CD4-positive, alpha-beta T cell treated with Interleukin-6 at 100 ng/mL for 8 hours (primary cell): ENCODE measurements around the gene HSH2D.

Experiments used
- DNase-seq: peaks from one replicate; pipeline ENCODE4 v3.0.0-alpha.2; 2020; ENCODE audit warnings: mixed read lengths, low spot score

Gene HSH2D

DNA sequence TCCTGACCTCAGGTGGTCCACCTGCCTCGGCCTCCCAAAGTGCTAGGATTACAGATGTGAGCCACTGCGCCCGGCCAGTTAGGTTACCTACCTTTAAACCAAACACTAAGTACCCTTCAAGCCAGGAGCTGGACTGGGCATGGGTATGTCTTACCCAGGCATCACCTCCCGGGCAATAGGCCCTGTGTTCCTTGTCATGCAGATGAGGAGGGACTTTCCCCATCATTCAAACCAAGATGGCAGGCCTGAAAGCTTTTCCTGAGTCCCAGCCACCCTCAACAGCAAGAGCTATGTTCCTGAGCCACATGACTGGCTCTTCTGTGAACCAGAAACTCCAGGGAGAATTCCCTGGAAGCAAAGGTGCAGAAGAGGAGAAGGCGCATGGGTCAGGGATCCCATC, 22.3 kb upstream of the HSH2D start:
- DNase-seq = no peak

DNA sequence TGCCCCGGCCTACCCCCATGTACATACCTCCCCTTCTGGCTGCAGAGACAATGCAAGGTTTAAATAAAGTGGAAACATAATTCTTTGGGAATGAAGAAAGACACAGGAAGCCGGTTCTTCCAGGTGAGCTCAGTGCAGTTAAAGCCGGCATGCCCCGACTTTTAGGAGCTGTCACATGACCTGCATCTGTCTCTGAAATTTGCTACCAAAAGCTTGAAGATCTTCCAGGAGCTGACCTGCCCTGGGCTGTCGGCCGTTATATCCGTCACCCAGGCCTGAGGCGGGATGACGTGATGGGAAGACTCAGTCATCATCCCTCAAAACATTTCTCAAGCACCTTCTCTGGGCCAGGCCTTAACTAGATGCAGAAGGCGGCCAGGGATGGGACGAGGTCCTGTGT, 21.5 kb upstream of the HSH2D start:
- DNase-seq = no peak

- no peak for DNase-seq
Measured at GRCh38 chr19:16124953-16125352, 18.5 kb upstream of the HSH2D start.

- no peak for DNase-seq
Measured at GRCh38 chr19:16125737-16126495, 17.6 kb upstream of the HSH2D start.

GRCh38 chr19:16127080-16127479, 16.4 kb upstream of the HSH2D start:
- no peak for DNase-seq

- no peak for DNase-seq
Measured at GRCh38 chr19:16127776-16128371, 15.6 kb upstream of the HSH2D start.

DNA sequence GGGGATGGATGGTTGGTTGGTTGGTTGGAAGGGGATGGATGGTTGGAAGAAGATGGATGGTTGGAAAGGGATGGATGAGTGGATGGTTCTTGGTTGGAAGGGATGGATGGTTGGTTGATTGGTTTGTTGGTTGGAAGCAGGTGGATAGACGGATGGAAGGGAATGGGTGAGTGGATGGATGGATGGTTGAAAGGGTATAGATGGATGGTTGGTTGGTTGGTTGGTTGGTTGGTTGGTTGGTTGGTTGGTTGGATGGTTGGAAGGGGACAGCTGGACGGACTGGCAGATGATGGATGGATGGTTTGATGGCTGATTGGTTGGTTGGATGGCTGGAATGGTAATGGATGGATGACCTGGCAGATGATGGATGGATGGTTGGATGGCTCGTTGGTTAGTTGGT, 11.8 kb upstream of the HSH2D start:
- DNase-seq = no peak

DNA sequence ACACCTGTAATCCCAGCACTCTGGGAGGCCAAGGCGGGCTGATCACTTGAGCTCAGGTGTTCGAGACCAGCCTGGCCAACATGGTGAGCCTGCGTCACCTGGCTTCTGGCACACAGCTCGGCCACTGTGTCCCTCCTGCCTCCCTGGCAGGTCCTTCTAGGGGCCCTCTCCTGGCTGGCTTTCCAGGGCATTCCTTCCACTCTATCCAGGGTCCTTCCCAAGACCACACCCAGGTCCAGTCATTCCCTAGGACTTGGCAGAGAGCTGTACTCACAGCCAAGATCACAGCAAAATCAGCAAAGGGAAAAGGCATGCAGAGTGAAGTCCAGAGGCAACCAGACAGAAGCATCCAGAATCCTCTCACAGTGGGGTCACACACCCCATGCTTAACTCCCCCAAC, 9.7 kb upstream of the HSH2D start:
- no peak for DNase-seq

DNA sequence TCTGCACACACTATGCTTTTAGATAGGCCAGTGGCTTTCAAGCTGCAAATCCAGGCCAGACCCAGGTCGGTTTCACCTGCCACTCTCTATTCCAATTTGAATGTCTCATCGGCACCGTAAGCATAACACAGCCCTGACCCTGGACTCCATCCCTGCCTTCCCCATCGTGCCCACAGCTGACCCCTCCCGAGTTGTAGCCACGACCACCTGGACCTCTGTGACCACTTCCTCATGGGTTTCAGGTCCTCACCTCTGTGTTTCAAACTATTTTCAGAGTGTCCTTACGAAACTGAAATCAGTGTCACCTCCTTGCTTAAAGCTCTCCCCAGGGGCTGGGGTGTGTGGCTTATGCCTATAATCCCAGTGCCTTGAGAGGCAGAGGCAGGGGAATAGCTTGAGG, 9.0 kb upstream of the HSH2D start:
- no peak for DNase-seq

DNA sequence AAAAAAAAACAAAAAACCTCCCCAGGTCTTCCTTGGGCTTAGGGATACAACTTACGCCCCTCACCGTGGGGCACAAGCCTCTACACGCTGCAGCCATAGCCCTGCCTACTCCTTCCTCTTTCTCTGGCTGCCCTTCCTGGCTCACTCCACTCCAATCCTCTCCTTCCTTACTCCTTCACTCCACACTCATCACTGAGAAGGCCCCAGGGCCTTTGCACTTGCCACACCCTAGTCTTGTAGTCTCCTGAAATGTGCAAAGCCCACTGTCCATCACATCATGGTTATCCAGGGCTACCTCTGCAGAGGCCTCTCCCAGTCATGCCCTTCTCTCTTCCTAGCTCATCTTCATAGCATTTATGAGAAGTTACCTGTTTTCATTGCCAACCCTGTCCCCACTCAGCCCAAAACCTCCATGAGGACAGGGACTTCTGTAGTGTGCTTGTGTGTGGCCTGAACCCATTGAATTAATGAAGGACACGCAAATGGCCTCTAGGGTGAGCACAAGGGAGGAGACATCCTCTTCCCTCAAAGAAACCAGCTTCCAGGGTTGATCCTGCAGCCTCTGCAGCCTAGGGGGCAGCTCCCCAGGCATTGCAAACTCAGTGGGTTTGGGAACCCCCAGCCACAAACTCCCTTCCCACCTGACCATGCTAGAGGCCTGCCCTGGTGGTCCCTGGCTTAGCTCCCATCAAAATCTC, 7.9 kb upstream of the HSH2D start:
- no peak for DNase-seq

GRCh38 chr19:16136185-16136999, 7.1 kb upstream of the HSH2D start:
- DNase-seq = no peak

DNA sequence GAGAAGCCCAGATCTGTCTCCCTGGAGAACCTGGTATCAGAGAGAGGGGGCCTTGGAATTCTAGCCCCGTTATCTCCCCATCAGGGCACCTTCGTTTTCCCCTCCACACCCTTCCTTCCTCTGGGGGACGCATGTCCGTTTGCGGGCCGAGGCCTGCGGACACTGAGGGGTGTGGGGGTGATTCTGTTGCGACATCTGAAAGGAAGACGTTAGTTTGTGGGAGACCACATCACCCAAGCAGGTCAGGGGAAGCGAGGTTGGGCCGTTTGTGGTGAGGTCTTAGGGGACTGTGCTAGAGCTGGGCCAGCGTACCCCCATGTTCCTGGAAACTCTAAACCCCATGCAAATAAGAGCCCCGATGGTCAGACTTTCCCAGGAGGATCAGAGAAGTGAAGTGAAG, 3.7 kb upstream of the HSH2D start:
- no peak for DNase-seq

DNA sequence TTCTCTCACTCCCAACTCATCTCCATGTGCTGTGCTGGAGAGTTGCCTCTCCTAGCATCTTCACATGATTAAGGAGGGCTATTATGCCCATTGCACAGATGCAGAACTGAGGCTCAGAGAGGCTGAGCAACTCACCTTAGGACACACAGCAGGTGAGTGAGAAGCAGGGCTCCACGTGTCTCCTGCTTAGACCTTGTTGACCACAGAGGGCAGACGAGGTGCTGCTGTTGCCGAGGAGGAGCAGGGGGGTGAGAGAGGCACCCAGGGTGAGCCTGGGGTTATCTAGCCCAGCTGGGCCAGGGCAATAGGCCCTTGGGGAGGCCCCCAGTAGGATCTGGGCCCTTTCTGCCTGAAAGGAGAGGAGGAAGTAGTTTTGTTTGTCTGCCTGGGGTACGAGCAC, 2.4 kb upstream of the HSH2D start:
- no peak for DNase-seq

GRCh38 chr19:16142032-16142580, 1.4 kb upstream of the HSH2D start:
- DNase-seq = no peak

- no peak for DNase-seq
Measured at GRCh38 chr19:16144216-16144581, 714 bp downstream of the HSH2D start.

DNA sequence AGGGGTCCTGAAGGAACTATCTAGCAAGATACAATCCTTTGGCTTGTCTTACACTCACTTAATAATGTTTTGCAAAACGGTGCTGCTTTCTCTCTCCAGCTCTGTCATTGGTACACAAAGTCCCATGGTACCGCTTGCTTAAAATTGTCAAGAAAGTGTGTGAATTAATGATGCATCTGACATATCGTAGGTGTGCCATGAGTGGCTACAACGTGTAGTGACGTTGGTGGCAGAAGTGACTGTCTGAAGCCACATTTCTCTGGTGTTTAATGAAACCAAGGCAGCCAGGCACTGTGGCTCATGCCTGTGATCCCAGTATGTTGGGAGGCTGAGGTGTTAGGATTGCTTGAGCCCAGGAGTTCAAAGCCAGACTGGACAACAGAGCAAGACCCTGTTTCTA, 2.6 kb downstream of the HSH2D start:
- no peak for DNase-seq

DNA sequence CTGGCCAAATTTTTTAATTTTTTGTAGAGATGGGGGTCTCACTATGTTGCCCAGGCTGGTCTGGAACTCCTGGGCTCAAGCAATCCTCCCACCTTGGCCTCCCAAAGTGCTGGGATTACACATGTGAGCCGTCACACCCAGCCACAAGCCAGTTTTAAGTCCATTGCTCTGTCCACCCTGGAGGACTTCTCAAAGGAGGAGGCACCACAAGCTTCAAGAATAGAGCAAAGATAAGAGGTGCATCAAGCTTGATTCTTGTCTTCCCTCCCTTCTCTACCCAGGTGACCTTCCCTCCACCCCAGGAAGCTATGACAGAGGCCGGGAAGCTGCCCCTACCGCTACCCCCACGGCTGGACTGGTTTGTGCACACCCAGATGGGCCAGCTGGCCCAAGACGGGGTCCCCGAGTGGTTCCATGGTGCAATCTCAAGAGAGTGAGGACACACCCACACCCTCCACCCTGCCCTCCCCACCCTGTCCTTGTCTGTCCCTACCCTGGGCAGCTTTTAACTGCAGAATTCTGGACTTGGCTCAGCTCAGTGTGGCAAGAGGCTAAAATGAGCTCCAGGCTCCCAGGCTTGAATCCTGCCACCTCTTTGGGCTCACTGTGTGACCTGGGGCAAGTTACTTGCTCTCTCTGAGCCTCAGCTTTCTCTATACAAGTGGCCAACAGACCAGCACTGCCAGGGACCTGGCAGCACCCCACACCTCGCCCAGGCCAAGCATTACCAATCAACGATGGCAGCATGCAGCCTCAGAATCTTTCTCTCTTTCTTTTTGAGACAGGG, 5.2 kb downstream of the HSH2D start:
- DNase-seq = no peak

- DNase-seq = no peak
Measured at GRCh38 chr19:16153582-16154336, 10.3 kb downstream of the HSH2D start.

DNA sequence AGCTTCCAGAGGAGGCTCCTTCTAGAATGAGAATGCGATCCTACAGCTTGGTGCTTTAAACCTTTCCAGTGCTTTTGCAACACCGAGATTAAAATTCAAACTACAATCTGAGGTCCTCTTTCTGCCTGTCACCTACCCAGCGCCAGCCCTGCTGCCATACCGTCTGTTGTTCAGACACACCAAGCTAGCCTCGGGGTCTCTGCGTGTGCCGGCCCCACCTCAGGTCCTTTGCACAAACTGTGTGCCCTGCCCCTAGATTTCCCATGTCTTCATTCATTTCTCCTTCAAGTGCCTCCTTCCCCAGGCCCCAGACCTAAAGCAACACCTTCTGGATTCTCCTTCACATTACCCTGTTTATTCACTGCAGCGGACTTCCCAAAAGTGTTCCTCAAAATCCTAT, 11.1 kb downstream of the HSH2D start:
- no peak for DNase-seq

GRCh38 chr19:16155128-16155527, 11.6 kb downstream of the HSH2D start:
- no peak for DNase-seq

GRCh38 chr19:16156904-16157303, 13.4 kb downstream of the HSH2D start:
- DNase-seq = no peak
